GM19351 (cell line): ENCODE results near the gene JOSD2.
"Not testable (repeated sequence)": the region's sequence is repeated elsewhere in the genome, so short reads cannot be mapped to it uniquely, and the experiment has no call there.

Source experiments
- ATAC-seq: cut with Tn5 transposase; IDR thresholded peaks from one replicate; pipeline ENCODE4 v1.9.1; 2021; ENCODE audit warnings: mild to moderate bottlenecking, moderate library complexity; ENCODE audit not compliant: unreplicated experiment

The JOSD2 gene

GRCh38 chr19:50547385-50548190, 36.6 kb upstream of the JOSD2 start:
- ATAC-seq: no peak

- no peak for ATAC-seq
Measured at GRCh38 chr19:50546527-50547221, 35.7 kb upstream of the JOSD2 start.

GRCh38 chr19:50542943-50543342, 32.0 kb upstream of the JOSD2 start:
- no peak for ATAC-seq

GRCh38 chr19:50537769-50538230, 26.8 kb upstream of the JOSD2 start:
- no peak for ATAC-seq

GRCh38 chr19:50537306-50537685, 26.3 kb upstream of the JOSD2 start:
- ATAC-seq: no peak

GRCh38 chr19:50536662-50537305, 25.8 kb upstream of the JOSD2 start:
- no peak for ATAC-seq

- no peak for ATAC-seq
Measured at GRCh38 chr19:50535672-50536187, 24.7 kb upstream of the JOSD2 start.

- no peak for ATAC-seq
Measured at GRCh38 chr19:50534478-50534877, 23.5 kb upstream of the JOSD2 start.

- no peak for ATAC-seq
Measured at GRCh38 chr19:50532952-50533351, 22.0 kb upstream of the JOSD2 start.

- ATAC-seq: no peak
Measured at GRCh38 chr19:50531171-50531612, 20.2 kb upstream of the JOSD2 start.

GRCh38 chr19:50528052-50528451, 17.1 kb upstream of the JOSD2 start:
- not testable (repeated sequence) for ATAC-seq

GRCh38 chr19:50522881-50523280, 11.9 kb upstream of the JOSD2 start:
- ATAC-seq: no peak

GRCh38 chr19:50520822-50521465, 10.0 kb upstream of the JOSD2 start:
- ATAC-seq: no peak

- no peak for ATAC-seq
Measured at GRCh38 chr19:50519006-50519575, 8.1 kb upstream of the JOSD2 start.

- no peak for ATAC-seq
Measured at GRCh38 chr19:50518091-50519005, 7.4 kb upstream of the JOSD2 start.

- ATAC-seq: no peak
Measured at GRCh38 chr19:50517704-50518075, 6.7 kb upstream of the JOSD2 start.

GRCh38 chr19:50516964-50517703, 6.1 kb upstream of the JOSD2 start:
- ATAC-seq: no peak

GRCh38 chr19:50516456-50516855, 5.5 kb upstream of the JOSD2 start:
- no peak for ATAC-seq

GRCh38 chr19:50515168-50515561, 4.2 kb upstream of the JOSD2 start:
- no peak for ATAC-seq
